ENCODE measurements around the gene WDR72.

WDR72 gene

GRCh38 chr15:53470743-53471142, 288.7 kb downstream of the WDR72 start:
- DNase-seq (ENCODE audit: low read depth) = no peak
- no peak overlapping the region for H3K4me3 ChIP-seq (ENCODE audit: low read depth, low read length)
- TF ChIP-seq, protein P1, sequence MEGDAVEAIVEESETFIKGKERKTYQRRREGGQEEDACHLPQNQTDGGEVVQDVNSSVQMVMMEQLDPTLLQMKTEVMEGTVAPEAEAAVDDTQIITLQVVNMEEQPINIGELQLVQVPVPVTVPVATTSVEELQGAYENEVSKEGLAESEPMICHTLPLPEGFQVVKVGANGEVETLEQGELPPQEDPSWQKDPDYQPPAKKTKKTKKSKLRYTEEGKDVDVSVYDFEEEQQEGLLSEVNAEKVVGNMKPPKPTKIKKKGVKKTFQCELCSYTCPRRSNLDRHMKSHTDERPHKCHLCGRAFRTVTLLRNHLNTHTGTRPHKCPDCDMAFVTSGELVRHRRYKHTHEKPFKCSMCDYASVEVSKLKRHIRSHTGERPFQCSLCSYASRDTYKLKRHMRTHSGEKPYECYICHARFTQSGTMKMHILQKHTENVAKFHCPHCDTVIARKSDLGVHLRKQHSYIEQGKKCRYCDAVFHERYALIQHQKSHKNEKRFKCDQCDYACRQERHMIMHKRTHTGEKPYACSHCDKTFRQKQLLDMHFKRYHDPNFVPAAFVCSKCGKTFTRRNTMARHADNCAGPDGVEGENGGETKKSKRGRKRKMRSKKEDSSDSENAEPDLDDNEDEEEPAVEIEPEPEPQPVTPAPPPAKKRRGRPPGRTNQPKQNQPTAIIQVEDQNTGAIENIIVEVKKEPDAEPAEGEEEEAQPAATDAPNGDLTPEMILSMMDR (conservative IDR thresholded peaks at IDR 0.05; ENCODE audit: low read depth, low read length) = no peak

DNA sequence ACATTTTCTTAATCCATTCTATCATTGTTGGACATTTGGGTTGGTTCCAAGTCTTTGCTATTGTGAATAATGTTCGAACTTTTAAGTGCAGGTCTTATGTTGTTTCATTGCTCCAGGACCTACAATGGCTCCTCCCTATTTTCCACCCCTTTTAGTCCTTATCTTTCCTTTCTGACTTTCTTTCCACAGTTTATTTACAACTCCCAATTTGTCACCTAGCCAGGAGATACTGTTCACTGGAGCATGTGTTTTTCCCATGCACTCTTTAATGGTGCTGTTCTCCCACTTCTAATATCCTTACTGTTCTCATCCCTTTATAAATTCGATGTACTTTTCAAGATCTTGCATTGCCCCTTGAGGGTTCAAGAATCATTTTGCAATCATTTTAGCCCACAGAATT, 290.0 kb downstream of the WDR72 start:
- no peak overlapping the region for H3K4me3 ChIP-seq (ENCODE audit: low read depth, low read length)
- no peak for DNase-seq (ENCODE audit: low read depth)
- TF ChIP-seq, protein P1 (conservative IDR thresholded peaks at IDR 0.05; ENCODE audit: low read depth, low read length) = no peak

All from choroid plexus epithelial cell (primary cell).